Upper lobe of left lung (tissue), 6 donors: ENCODE data around the gene MCRIP1. TPM values are rescaled to one million over a fixed set of nuclear protein-coding genes. Genes with fewer than 3 reads are reported as not detected.

ENCODE experiments used
- ATAC-seq, 2 donors: fragments of 200-7000 bp; cut with Tn5 transposase; one replicate each; pipeline ENCODE4 v1.9.1; 2022; ENCODE audit warnings: mild to moderate bottlenecking in 2 of 2, moderate library complexity in 2 of 2; ENCODE audit not compliant: low FRiP score in 2 of 2
- DNase-seq, 2 donors: peaks; one replicate each; pipeline ENCODE4 v3.0.0-alpha.2; 2019 to 2020
- H3K27ac ChIP-seq, 4 donors: fragments of 200-600 bp; sonication (generic); one replicate each; pipeline ENCODE4 v1.5.1; 2016 to 2019
- H3K27me3 ChIP-seq, 4 donors: fragments of 200-600 bp; sonication (generic); one replicate each; pipeline ENCODE4 v1.5.1; 2017 to 2019
- H3K36me3 ChIP-seq, 4 donors: fragments of 200-600 bp; sonication (generic); one replicate each; pipeline ENCODE4 v1.5.1; 2016 to 2019
- H3K4me1 ChIP-seq, 4 donors: fragments of 200-600 bp; sonication (generic); one replicate each; pipeline ENCODE4 v1.5.1; 2018 to 2019
- H3K4me3 ChIP-seq, 4 donors: fragments of 200-600 bp; sonication (generic); one replicate each; pipeline ENCODE4 v1.5.1; 2017 to 2019; ENCODE audit warnings: mild to moderate bottlenecking in 2 of 4, moderate library complexity in 1 of 4
- H3K9me3 ChIP-seq, 4 donors: fragments of 200-600 bp; sonication (generic); one replicate each; pipeline ENCODE4 v1.5.1; 2018 to 2019
- CTCF ChIP-seq, 6 experiments: fragments of 450-650 bp in 4 of 6; fragments of 200-600 bp in 2 of 6; sonication (generic) in 2 of 6; IDR thresholded peaks; one replicate each; pipeline ENCODE4 v1.5.1; 2016 to 2019; ENCODE audit warnings: antibody characterized with exemption in 6 of 6
- EP300 ChIP-seq, 4 donors: sonication (generic); formaldehyde crosslinking; IDR thresholded peaks; one replicate each; pipeline ENCODE4 v1.5.1; 2017; ENCODE audit warnings: antibody characterized with exemption in 4 of 4, control low read depth in 2 of 4
- POLR2A ChIP-seq, 4 donors: fragments of 450-650 bp; IDR thresholded peaks; one replicate each; pipeline ENCODE4 v1.5.1; 2016 to 2017; ENCODE audit warnings: antibody characterized with exemption in 4 of 4, mild to moderate bottlenecking in 2 of 4
- POLR2AphosphoS5 ChIP-seq, 2 donors: sonication (generic); formaldehyde crosslinking; IDR thresholded peaks; one replicate each; pipeline ENCODE4 v1.5.1; 2017; ENCODE audit warnings: antibody characterized with exemption in 2 of 2
- WGBS, 2 donors: methylation state at CpG; one replicate each; pipeline ENCODE4 v1.1.5; 2017 to 2018; 5-methylcytosine and 5-hydroxymethylcytosine counted together
- total RNA-seq, 6 donors: library from RNA; depleted of rRNA in 4 of 6; stranded (reverse); fragments of >200 nt in 4 of 6; gene quantifications; one replicate each; pipeline versions ENCODE4 v1.1.0 to v1.2.1, GENCODE V29; 2016 to 2021
- donor health status: DM: no; HTN: no; CAD: no; lungs with moderate emphysema.
- donor health status: DM: no; HTN: yes; CAD: no; lungs with severe emphysema.

MCRIP1 gene
- total RNA-seq, 6 donors from 2014 or later: 30.1 to 106 (median 70.1) TPM

GRCh38 chr17:81817758-81818147 is 15.3 kb downstream of the MCRIP1 start:
- Histone ChIP-seq H3K9me3 (no peaks in the 10 kb centered on the region), H3K4me1 (peaks cover 17% of the 10 kb centered on the region in 4 donors), H3K4me3 (no peak overlapping the region), H3K36me3 (peaks cover 0 to 7% (median 2%) of the 10 kb centered on the region in 4 donors), H3K27ac (no peak overlapping the region), H3K27me3 (no peaks in the 10 kb centered on the region)
- ATAC-seq (no peak), DNase-seq (no peak)
- WGBS, 2 donors: 42 to 70% methylated on average over 7 of the region's 7 CpGs
- no peak for TF ChIP-seq POLR2AphosphoS5 (IDR thresholded peaks at IDR 0.05)
- TF ChIP-seq EP300 (IDR thresholded peaks at IDR 0.05): no peak
- TF ChIP-seq CTCF (IDR thresholded peaks at IDR 0.05): no peak
- TF ChIP-seq POLR2A (IDR thresholded peaks at IDR 0.05): no peak

DNA sequence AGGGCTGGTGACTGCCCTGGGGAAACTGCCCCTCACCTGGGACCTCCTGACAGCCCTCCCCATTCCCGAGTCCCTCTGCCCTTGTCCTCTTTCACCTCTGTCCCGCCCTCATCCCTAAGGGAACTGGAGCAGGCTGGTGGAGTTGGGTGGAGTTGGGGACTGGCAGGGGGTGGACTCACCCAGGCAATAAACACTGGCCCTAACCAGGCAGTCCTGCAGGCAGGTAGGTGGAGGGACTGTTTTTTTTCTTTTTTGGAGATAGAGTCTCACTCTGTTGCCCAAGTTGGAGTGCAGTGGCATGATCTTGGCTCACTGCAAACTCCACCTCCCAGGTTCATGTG is 17.5 kb downstream of the MCRIP1 start:
- H3K4me1 ChIP-seq: no peaks in the 10 kb centered on the region
- TF ChIP-seq POLR2A (IDR thresholded peaks at IDR 0.05) (no peak), CTCF (IDR thresholded peaks at IDR 0.05) (no peak), POLR2AphosphoS5 (IDR thresholded peaks at IDR 0.05) (no peak), EP300 (IDR thresholded peaks at IDR 0.05) (no peak)
- no peaks in the 10 kb centered on the region for H3K9me3 ChIP-seq
- 37 to 67% methylated on average over 2 of the region's 2 CpGs for WGBS, 2 donors
- DNase-seq: no peak
- ATAC-seq: no peak
- H3K36me3 ChIP-seq: no peaks in the 10 kb centered on the region
- no peak overlapping the region for H3K27ac ChIP-seq
- H3K27me3 ChIP-seq: peaks cover 0 to 2% (median 0%) of the 10 kb centered on the region in 4 donors
- H3K4me3 ChIP-seq: no peak overlapping the region

- WGBS, 2 donors: 55 to 61% methylated on average over 8 to 12 of the region's 24 CpGs
- no peaks in the 10 kb centered on the region for H3K9me3 ChIP-seq
- ATAC-seq (no peak), DNase-seq (peak in 1 of 2 donors; percentile 60)
- H3K4me3 ChIP-seq: no peak overlapping the region
- H3K36me3 ChIP-seq: no peaks in the 10 kb centered on the region
- H3K27me3 ChIP-seq: peaks cover 0 to 4% (median 0%) of the 10 kb centered on the region in 4 donors
- H3K27ac ChIP-seq: no peak overlapping the region
- no peaks in the 10 kb centered on the region for H3K4me1 ChIP-seq
- TF ChIP-seq POLR2AphosphoS5 (IDR thresholded peaks at IDR 0.05): no peak
- TF ChIP-seq EP300 (IDR thresholded peaks at IDR 0.05): no peak
- TF ChIP-seq POLR2A (IDR thresholded peaks at IDR 0.05): no peak
- no peak for TF ChIP-seq CTCF (IDR thresholded peaks at IDR 0.05)
Observed at GRCh38 chr17:81814748-81815645, 18.1 kb downstream of the MCRIP1 start.

GRCh38 chr17:81813861-81814683 is 19.0 kb downstream of the MCRIP1 start:
- Histone ChIP-seq H3K27me3 (peaks cover 0 to 7% (median 0%) of the 10 kb centered on the region in 4 donors), H3K27ac (no peak overlapping the region), H3K9me3 (no peaks in the 10 kb centered on the region), H3K4me1 (no peaks in the 10 kb centered on the region), H3K36me3 (no peaks in the 10 kb centered on the region), H3K4me3 (no peak overlapping the region)
- DNase-seq (peak in 1 of 2 donors; percentile 70), ATAC-seq (no peak)
- TF ChIP-seq POLR2AphosphoS5 (IDR thresholded peaks at IDR 0.05) (no peak), CTCF (IDR thresholded peaks at IDR 0.05) (no peak)
- 80 to 94% methylated on average over 16 to 41 of the region's 41 CpGs for WGBS, 2 donors
